IMR-90 (cell line): ENCODE measurements around the gene TCAP. TPM values are rescaled to one million over a fixed set of nuclear protein-coding genes. Genes with fewer than 3 reads are reported as not detected.

Source experiments
- ATAC-seq: fragments of 200-7000 bp; cut with Tn5 transposase; 2 replicates; pipeline ENCODE4 v1.9.1; 2020; ENCODE audit warnings: low read depth, mild to moderate bottlenecking, moderate library complexity
- BruUV-seq: library from RNA; stranded (reverse); fragments of 400-500 nt; replicated peaks from 2 replicates; lab custom pipeline; 2021; lab: Mats Ljungman, UMichigan
- CTCF ChIA-PET: fragments of 300-600 bp; formaldehyde crosslinking; extraction: SDS; loops from one replicate; lab custom pipeline; 2021; ENCODE audit warnings: antibody characterized with exemption; lab: Yijun Ruan, JAX
- POLR2A ChIA-PET: fragments of 300-600 bp; sonication (Branson Sonifier 250); formaldehyde crosslinking; loops from one replicate; lab custom pipeline; 2022; ENCODE audit warnings: antibody characterized with exemption; ENCODE audit not compliant: unreplicated experiment; lab: Charles Lee
- DNase-seq: peaks from one replicate; pipeline ENCODE4 v3.0.0; 2013
- H2AFZ ChIP-seq: replicated peaks from 2 replicates; pipeline ENCODE3; 2013; ENCODE audit warnings: low read length, mild to moderate bottlenecking; ENCODE audit not compliant: poor library complexity
- H2AK5ac ChIP-seq: 2 replicates; pipeline ENCODE4 v1.6.1; 2013; ENCODE audit warnings: low read depth, low read length, inconsistent platforms
- H2AK9ac ChIP-seq: replicated peaks from 2 replicates; pipeline ENCODE3; 2013; ENCODE audit warnings: mild to moderate bottlenecking, low read depth, low read length, moderate library complexity; ENCODE audit not compliant: poor library complexity
- H2BK120ac ChIP-seq: 2 replicates; pipeline ENCODE4 v1.6.1; 2013; ENCODE audit warnings: low read depth, low read length, inconsistent platforms
- H2BK15ac ChIP-seq: 3 replicates; pipeline ENCODE4 v1.6.1; 2013; ENCODE audit warnings: low read depth, low read length, inconsistent platforms
- H2BK20ac ChIP-seq: 2 replicates; pipeline ENCODE4 v1.6.1; 2013; ENCODE audit warnings: low read depth, mild to moderate bottlenecking, inconsistent platforms, low read length, moderate library complexity
- H2BK5ac ChIP-seq: 2 replicates; pipeline ENCODE4 v1.6.1; 2013; ENCODE audit warnings: mild to moderate bottlenecking, low read depth, low read length, inconsistent platforms; ENCODE audit not compliant: poor library complexity, severe bottlenecking
- H3K14ac ChIP-seq: replicated peaks from 2 replicates; pipeline ENCODE4 v1.6.1; 2013; ENCODE audit warnings: low read depth, low read length, inconsistent platforms
- H3K18ac ChIP-seq: 2 replicates; pipeline ENCODE4 v1.6.1; 2013; ENCODE audit warnings: low read depth, low read length, control low read depth
- H3K23ac ChIP-seq: 2 replicates; pipeline ENCODE4 v1.6.1; 2013; ENCODE audit warnings: low read depth, low read length, inconsistent platforms
- H3K27ac ChIP-seq: 2 replicates; pipeline ENCODE4 v1.5.1; 2013; ENCODE audit warnings: mild to moderate bottlenecking, control low read depth, low read length; ENCODE audit not compliant: insufficient read depth
- H3K27me3 ChIP-seq: 2 replicates; pipeline ENCODE4 v1.6.1; 2013; ENCODE audit warnings: low read length; ENCODE audit not compliant: control insufficient read depth, insufficient read depth
- H3K36me3 ChIP-seq: 2 replicates; pipeline ENCODE4 v1.6.1; 2013; ENCODE audit warnings: low read length, mixed read lengths; ENCODE audit not compliant: control insufficient read depth, insufficient read depth
- H3K4ac ChIP-seq: 2 replicates; pipeline ENCODE4 v1.6.1; 2013; ENCODE audit warnings: low read depth, low read length, inconsistent platforms
- H3K4me1 ChIP-seq: 2 replicates; pipeline ENCODE4 v1.6.1; 2013; ENCODE audit warnings: low read length, mixed read lengths; ENCODE audit not compliant: control insufficient read depth, insufficient read depth
- H3K4me2 ChIP-seq: 2 replicates; pipeline ENCODE4 v1.6.1; 2013; ENCODE audit warnings: low read depth, mild to moderate bottlenecking, control low read depth, low read length, moderate library complexity
- H3K4me3 ChIP-seq: 2 replicates; pipeline ENCODE4 v1.5.1; 2013; ENCODE audit warnings: low read depth, mild to moderate bottlenecking, control low read depth, low read length, moderate library complexity; ENCODE audit not compliant: insufficient read depth
- H3K56ac ChIP-seq: 2 replicates; pipeline ENCODE4 v1.6.1; 2013; ENCODE audit warnings: low read length, inconsistent platforms; ENCODE audit not compliant: insufficient read depth; ENCODE audit errors: extremely low read depth
- H3K79me1 ChIP-seq, 2 experiments: 2 replicates each; pipeline ENCODE4 v1.6.1; 2013; ENCODE audit warnings: low read length in 2 of 2, inconsistent platforms in 1 of 2, low read depth in 1 of 2
- H3K9ac ChIP-seq: 2 replicates; pipeline ENCODE4 v1.6.1; 2013; ENCODE audit warnings: low read depth, low read length, control low read depth
- H3K9me1 ChIP-seq: 2 replicates; pipeline ENCODE4 v1.6.1; 2013; ENCODE audit warnings: low read length, inconsistent platforms; ENCODE audit not compliant: insufficient read depth
- H3K9me3 ChIP-seq: 2 replicates; pipeline ENCODE4 v1.6.1; 2013; ENCODE audit warnings: low read length; ENCODE audit not compliant: control insufficient read depth, insufficient read depth
- H4K20me1 ChIP-seq: 2 replicates; pipeline ENCODE4 v1.6.1; 2013; ENCODE audit warnings: low read length, inconsistent platforms; ENCODE audit not compliant: insufficient read depth
- H4K5ac ChIP-seq: 2 replicates; pipeline ENCODE4 v1.6.1; 2013; ENCODE audit warnings: mild to moderate bottlenecking, low read depth, low read length, control low read depth
- H4K8ac ChIP-seq, 2 experiments: 2 replicates each; pipeline ENCODE4 v1.6.1; 2013; ENCODE audit warnings: low read depth in 2 of 2, low read length in 2 of 2, control low read depth in 1 of 2, inconsistent platforms in 1 of 2
- H4K91ac ChIP-seq: 2 replicates; pipeline ENCODE4 v1.6.1; 2013; ENCODE audit warnings: low read depth, low read length, inconsistent platforms; ENCODE audit not compliant: insufficient read depth
- BHLHE40 ChIP-seq: fragments of 150-350 bp; IDR thresholded peaks from 2 replicates; pipeline ENCODE4 v1.6.1; 2016; ENCODE audit warnings: mild to moderate bottlenecking, low read depth, low read length
- CEBPB ChIP-seq: IDR thresholded peaks from 2 replicates; pipeline ENCODE4 v1.6.1; 2012; ENCODE audit warnings: low read depth, low read length, improper control_type of control experiment
- CHD1 ChIP-seq: IDR thresholded peaks from 2 replicates; pipeline ENCODE4 v1.6.1; 2012; ENCODE audit warnings: low read depth, low read length, improper control_type of control experiment
- CTCF ChIP-seq: conservative IDR thresholded peaks from 2 replicates; pipeline ENCODE4 v1.5.1; 2012; ENCODE audit warnings: mild to moderate bottlenecking, low read depth, low read length, improper control_type of control experiment
- ELK1 ChIP-seq: fragments of 150-350 bp; IDR thresholded peaks from 2 replicates; pipeline ENCODE4 v1.6.1; 2016; ENCODE audit warnings: low read depth, mild to moderate bottlenecking, low read length, moderate library complexity, borderline replicate concordance
- FOS ChIP-seq: fragments of 150-350 bp; IDR thresholded peaks from 2 replicates; pipeline ENCODE4 v1.6.1; 2016; ENCODE audit warnings: low read depth, low read length
- MAFK ChIP-seq: IDR thresholded peaks from 2 replicates; pipeline ENCODE4 v1.6.1; 2012; ENCODE audit warnings: low read depth, low read length, improper control_type of control experiment
- MAZ ChIP-seq: IDR thresholded peaks from 2 replicates; pipeline ENCODE4 v1.6.1; 2012; ENCODE audit warnings: low read depth, mild to moderate bottlenecking, low read length, improper control_type of control experiment, moderate library complexity, borderline replicate concordance
- MXI1 ChIP-seq: IDR thresholded peaks from 2 replicates; pipeline ENCODE4 v1.6.1; 2012; ENCODE audit warnings: low read depth, mild to moderate bottlenecking, low read length, moderate library complexity, borderline replicate concordance
- NFE2L2 ChIP-seq: fragments of 150-350 bp; IDR thresholded peaks from 2 replicates; pipeline ENCODE4 v1.6.1; 2016; ENCODE audit warnings: low read depth, mild to moderate bottlenecking, low read length
- POLR2A ChIP-seq: IDR thresholded peaks from 2 replicates; pipeline ENCODE4 v1.6.1; 2012; ENCODE audit warnings: mild to moderate bottlenecking, low read depth, low read length
- RAD21 ChIP-seq: IDR thresholded peaks from 2 replicates; pipeline ENCODE4 v1.6.1; 2012; ENCODE audit warnings: low read length, improper control_type of control experiment
- RCOR1 ChIP-seq: IDR thresholded peaks from 2 replicates; pipeline ENCODE4 v1.6.1; 2012; ENCODE audit warnings: mild to moderate bottlenecking, low read length, improper control_type of control experiment; ENCODE audit not compliant: insufficient replicate concordance
- RFX5 ChIP-seq: IDR thresholded peaks from 2 replicates; pipeline ENCODE4 v1.8.0; 2012; ENCODE audit warnings: low read depth, mild to moderate bottlenecking, low read length, moderate library complexity
- SMC3 ChIP-seq: fragments of 150-350 bp; IDR thresholded peaks from 2 replicates; pipeline ENCODE4 v1.6.1; 2016; ENCODE audit warnings: low read depth, mild to moderate bottlenecking, antibody characterized with exemption, low read length, moderate library complexity
- USF2 ChIP-seq: fragments of 150-350 bp; IDR thresholded peaks from 2 replicates; pipeline ENCODE4 v1.6.1; 2017; ENCODE audit warnings: mild to moderate bottlenecking, antibody characterized with exemption, low read length, low read depth
- WGBS, 2 experiments: methylation state at CpG; one replicate each; pipeline versions ENCODE4 v1.1.5 to v1.1.7; 2013; ENCODE audit warnings: missing lambda C conversion rate in 2 of 2; ENCODE audit not compliant: insufficient read length in 1 of 2; ENCODE audit errors: extremely low coverage in 2 of 2; 5-methylcytosine and 5-hydroxymethylcytosine counted together
- dilution Hi-C: fragments of 300-500 bp; cut with HindIII; formaldehyde crosslinking; loops from one replicate; pipeline ENCODE4 v1.14.3; 2018; ENCODE audit warnings: low sequenced_read_pairs; ENCODE audit not compliant: unreplicated experiment
- in situ Hi-C: fragments of 300-500 bp; cut with MboI; formaldehyde crosslinking; loops from 3 replicates; pipeline ENCODE4 v1.14.3; 2019; ENCODE audit warnings: low sequenced_read_pairs, inconsistent platforms, mixed read lengths
- intact Hi-C: fragments of 100-400 bp; cut with micrococcal nuclease; formaldehyde crosslinking; loops from 2 replicates; pipeline ENCODE4 v1.10.0; 2022
- polyA plus RNA-seq, 3 experiments: library from polyadenylated mRNA; depleted of rRNA; stranded (reverse); fragments of >200 nt; gene quantifications; 2 replicates each; pipeline ENCODE4 v1.2.3, GENCODE V29; 2012; ENCODE audit warnings: low replicate concordance in 1 of 3
- total RNA-seq: library from RNA; depleted of rRNA; stranded (reverse); fragments of >200 nt; gene quantifications from 2 replicates; pipeline ENCODE4 v1.2.3, GENCODE V29; 2012

TCAP gene
- total and polyA plus RNA-seq, 2 of the 4 experiments (the other 2 are of a cell fraction) = under 0.01 to 0.21 TPM

- H2AK5ac ChIP-seq = no peak overlapping the region
- H4K91ac ChIP-seq = no peak overlapping the region
- no peak overlapping the region for H3K23ac ChIP-seq
- no peak overlapping the region for H3K27ac ChIP-seq
- no TSS peak for BruUV-seq
- WGBS, 2 experiments = 24% methylated on average over 3 of the region's 11 CpGs; no CpG with 5 or more reads in 1 of the 2 experiments
- H3K4me2 ChIP-seq = no peak overlapping the region
- in situ Hi-C loops = no loop called here
- DNase-seq (no peak), ATAC-seq (no peak)
- dilution Hi-C loops = no loop called here
- H3K9me3 ChIP-seq = no peaks in the 10 kb centered on the region
- H3K27me3 ChIP-seq = peaks cover 23% of the 10 kb centered on the region
- ChIA-PET CTCF (interaction anchor here (0.8 kb wide), 1 partner anchor 13 kb away, joined by 3 read pairs; the partner anchor contains the start of gene PGAP3), POLR2A (no interaction called here)
- H3K79me1 ChIP-seq = no peaks in the 10 kb centered on the region
- H3K36me3 ChIP-seq = peaks cover 4% of the 10 kb centered on the region; the same call in 1 of the 2 replicates
- no peak overlapping the region for H2BK20ac ChIP-seq
- H4K20me1 ChIP-seq = no peaks in the 10 kb centered on the region
- H2BK120ac ChIP-seq = no peak overlapping the region
- no peak overlapping the region for H2AFZ ChIP-seq
- intact Hi-C loops = no loop called here
- no peak overlapping the region for H2BK15ac ChIP-seq
- peaks cover 7% of the 10 kb centered on the region for H3K4me1 ChIP-seq
- H3K56ac ChIP-seq = no peak overlapping the region
- H4K8ac ChIP-seq = no peak overlapping the region
- no peak overlapping the region for H3K18ac ChIP-seq
- no peak overlapping the region for H4K5ac ChIP-seq
- TF ChIP-seq MXI1 = no peak
- no peak for TF ChIP-seq POLR2A
- TF ChIP-seq RAD21 = no peak
- TF ChIP-seq BHLHE40 = no peak
- TF ChIP-seq RFX5 = no peak
- no peak for TF ChIP-seq FOS
- no peak for TF ChIP-seq NFE2L2
- no peak for TF ChIP-seq CEBPB
- no peak for TF ChIP-seq USF2
- TF ChIP-seq MAZ = no peak
- no peak for TF ChIP-seq SMC3
- TF ChIP-seq CTCF = no peak
- TF ChIP-seq MAFK = no peak
- TF ChIP-seq RCOR1 = no peak
- TF ChIP-seq CHD1 = no peak
- no peak for TF ChIP-seq ELK1
- no peak overlapping the region for H3K4me3 ChIP-seq
- no peak overlapping the region for H2BK5ac ChIP-seq
- H3K9me1 ChIP-seq = peaks cover 7% of the 10 kb centered on the region; the same call in 1 of the 2 replicates
- H2AK9ac ChIP-seq = no peak overlapping the region
- H3K14ac ChIP-seq = no peak overlapping the region
- no peak overlapping the region for H3K9ac ChIP-seq
- no peak overlapping the region for H3K4ac ChIP-seq
These were observed 9.7 kb downstream of the TCAP start for GRCh38 chr17:39674702-39675389.
